ENCODE measurements around the gene TTC39A.

The TTC39A gene

GRCh38 chr1:51314974-51315373 is 15.4 kb downstream of the TTC39A start:
- no peak for DNase-seq (ENCODE audit: low read depth)

- DNase-seq (ENCODE audit: low read depth): no peak
These were observed 16.2 kb downstream of the TTC39A start for GRCh38 chr1:51313961-51314777.

GRCh38 chr1:51313268-51313852 is 17.0 kb downstream of the TTC39A start:
- no peak for DNase-seq (ENCODE audit: low read depth)

- DNase-seq (ENCODE audit: low read depth): no peak
These were observed 17.6 kb downstream of the TTC39A start for GRCh38 chr1:51312718-51313117.

GRCh38 chr1:51311826-51312225 is 18.5 kb downstream of the TTC39A start:
- no peak for DNase-seq (ENCODE audit: low read depth)

- no peak for DNase-seq (ENCODE audit: low read depth)
These were observed 19.3 kb downstream of the TTC39A start for GRCh38 chr1:51310871-51311613.

GRCh38 chr1:51309291-51309690 is 21.1 kb downstream of the TTC39A start:
- DNase-seq (ENCODE audit: low read depth): no peak

- DNase-seq (ENCODE audit: low read depth): no peak
These were observed 21.7 kb downstream of the TTC39A start for GRCh38 chr1:51308636-51309035.

- no peak for DNase-seq (ENCODE audit: low read depth)
These were observed 23.4 kb downstream of the TTC39A start for GRCh38 chr1:51306950-51307349.

- no peak for DNase-seq (ENCODE audit: low read depth)
These were observed 25.0 kb downstream of the TTC39A start for GRCh38 chr1:51305371-51305823.

- DNase-seq (ENCODE audit: low read depth): no peak
These were observed 26.0 kb downstream of the TTC39A start for GRCh38 chr1:51304360-51304759.

GRCh38 chr1:51303751-51304251 is 26.6 kb downstream of the TTC39A start:
- no peak for DNase-seq (ENCODE audit: low read depth)

GRCh38 chr1:51303315-51303714 is 27.0 kb downstream of the TTC39A start:
- no peak for DNase-seq (ENCODE audit: low read depth)

- DNase-seq (ENCODE audit: low read depth): no peak
These were observed 27.6 kb downstream of the TTC39A start for GRCh38 chr1:51302746-51303145.

GRCh38 chr1:51302270-51302669 is 28.1 kb downstream of the TTC39A start:
- no peak for DNase-seq (ENCODE audit: low read depth)

GRCh38 chr1:51301844-51302162 is 28.6 kb downstream of the TTC39A start:
- DNase-seq (ENCODE audit: low read depth): no peak

- no peak for DNase-seq (ENCODE audit: low read depth)
These were observed 29.1 kb downstream of the TTC39A start for GRCh38 chr1:51301152-51301843.

GRCh38 chr1:51299981-51300670 is 30.2 kb downstream of the TTC39A start:
- DNase-seq (ENCODE audit: low read depth): no peak

GRCh38 chr1:51299185-51299885 is 31.0 kb downstream of the TTC39A start:
- DNase-seq (ENCODE audit: low read depth): no peak

- DNase-seq (ENCODE audit: low read depth): no peak
These were observed 32.0 kb downstream of the TTC39A start for GRCh38 chr1:51298322-51298705.

Data from activated T-helper 1 cell treated with Interleukin-2 at 50 U/mL for 16 hours (primary cell).